Naive thymus-derived CD4-positive, alpha-beta T cell (primary cell): ENCODE measurements around the gene ADORA2B. TPM values are rescaled to one million over a fixed set of nuclear protein-coding genes. Genes with fewer than 3 reads are reported as not detected.

Source experiments
- ATAC-seq: fragments of 150-1000 bp; cut with Tn5 transposase; 2 replicates; pipeline ENCODE4 v1.10.0; 2021; ENCODE audit warnings: mild to moderate bottlenecking, moderate library complexity
- CTCF ChIA-PET: fragments of 350-600 bp; sonication (Branson Sonifier 250); formaldehyde crosslinking; loops from one replicate; lab custom pipeline; 2021; ENCODE audit warnings: antibody characterized with exemption; lab: Charles Lee
- POLR2A ChIA-PET: fragments of 350-600 bp; sonication (Branson Sonifier 250); formaldehyde crosslinking; loops from one replicate; lab custom pipeline; 2021; ENCODE audit warnings: antibody characterized with exemption, inconsistent platforms; lab: Charles Lee
- DNase-seq, 9 donors: peaks; one replicate each; pipeline versions ENCODE4 v3.0.0 to v3.0.0-alpha.2; 2020 to 2022; ENCODE audit warnings: mixed read lengths in 1 of 9
- H3K27ac ChIP-seq: one replicate; pipeline ENCODE4 v1.7.0; 2013; ENCODE audit warnings: mild to moderate bottlenecking, low read depth, low read length, moderate library complexity
- H3K27me3 ChIP-seq, 2 donors: one replicate each; pipeline ENCODE4 v1.7.0; 2013; ENCODE audit warnings: low read length in 2 of 2, mild to moderate bottlenecking in 2 of 2, moderate library complexity in 2 of 2; ENCODE audit not compliant: control insufficient read depth in 2 of 2, insufficient read depth in 2 of 2
- H3K36me3 ChIP-seq, 3 experiments: 1 replicate in 2 of 3; 2 replicates in 1 of 3; pipeline ENCODE4 v1.7.0; 2013; ENCODE audit warnings: low read length in 3 of 3, mild to moderate bottlenecking in 3 of 3, moderate library complexity in 1 of 3; ENCODE audit not compliant: insufficient read depth in 3 of 3, control insufficient read depth in 2 of 3
- H3K4me1 ChIP-seq, 2 donors: one replicate each; pipeline ENCODE4 v1.7.0; 2013; ENCODE audit warnings: low read length in 2 of 2, mild to moderate bottlenecking in 2 of 2, moderate library complexity in 1 of 2; ENCODE audit not compliant: control insufficient read depth in 2 of 2, insufficient read depth in 2 of 2
- H3K4me3 ChIP-seq: 2 replicates; pipeline ENCODE4 v1.7.0; 2013; ENCODE audit warnings: mild to moderate bottlenecking, low read length
- H3K9me3 ChIP-seq, 3 experiments: 1 replicate in 2 of 3; 2 replicates in 1 of 3; pipeline ENCODE4 v1.7.0; 2013; ENCODE audit warnings: low read length in 3 of 3; ENCODE audit not compliant: control insufficient read depth in 2 of 3
- H3K27ac Mint-ChIP-seq, 9 donors: one replicate each; pipeline ENCODE4 v1.8.0; 2020 to 2022; ENCODE audit warnings: mixed read lengths in 9 of 9, mild to moderate bottlenecking in 8 of 9, moderate library complexity in 5 of 9, inconsistent platforms in 2 of 9
- H3K27me3 Mint-ChIP-seq, 5 donors: one replicate each; pipeline ENCODE4 v1.8.0; 2021 to 2022; ENCODE audit warnings: mixed read lengths in 5 of 5, mild to moderate bottlenecking in 1 of 5
- H3K36me3 Mint-ChIP-seq, 5 donors: one replicate each; pipeline ENCODE4 v1.8.0; 2020 to 2022; ENCODE audit warnings: mixed read lengths in 5 of 5, mild to moderate bottlenecking in 3 of 5, inconsistent platforms in 1 of 5
- H3K4me1 Mint-ChIP-seq, 7 donors: one replicate each; pipeline ENCODE4 v1.8.0; 2020 to 2022; ENCODE audit warnings: mixed read lengths in 7 of 7, mild to moderate bottlenecking in 3 of 7, inconsistent platforms in 1 of 7
- H3K4me3 Mint-ChIP-seq, 10 donors: one replicate each; pipeline ENCODE4 v1.8.0; 2020 to 2022; ENCODE audit warnings: mild to moderate bottlenecking in 10 of 10, mixed read lengths in 10 of 10, moderate library complexity in 6 of 10, inconsistent platforms in 2 of 10
- H3K9me3 Mint-ChIP-seq, 11 donors: one replicate each; pipeline ENCODE4 v1.8.0; 2020 to 2022; ENCODE audit warnings: mixed read lengths in 11 of 11, mild to moderate bottlenecking in 4 of 11, inconsistent platforms in 1 of 11, moderate library complexity in 1 of 11
- intact Hi-C, 2 donors: fragments of 100-400 bp; cut with micrococcal nuclease; formaldehyde crosslinking; loops; one replicate each; pipeline ENCODE4 v1.15.1; 2023
- polyA plus RNA-seq, 2 donors: library from polyadenylated mRNA; unstranded; fragments of 300-500 nt; fragmentation: Illumina TruSeq; gene quantifications; one replicate each; pipeline ENCODE4 v1.2.3, GENCODE V29; 2021
- total RNA-seq, 6 experiments: library from RNA in 5 of 6; stranded (reverse) in 5 of 6; gene quantifications; 1 replicate in 5 of 6; 2 replicates in 1 of 6; pipeline ENCODE4 v1.2.3 and lab custom pipeline; 2021 to 2026

The ADORA2B gene
- total and polyA plus RNA-seq, 7 experiments from 2014 or later: 0.50 to 2.6 (median 1.6) TPM; not detected in 2

DNA sequence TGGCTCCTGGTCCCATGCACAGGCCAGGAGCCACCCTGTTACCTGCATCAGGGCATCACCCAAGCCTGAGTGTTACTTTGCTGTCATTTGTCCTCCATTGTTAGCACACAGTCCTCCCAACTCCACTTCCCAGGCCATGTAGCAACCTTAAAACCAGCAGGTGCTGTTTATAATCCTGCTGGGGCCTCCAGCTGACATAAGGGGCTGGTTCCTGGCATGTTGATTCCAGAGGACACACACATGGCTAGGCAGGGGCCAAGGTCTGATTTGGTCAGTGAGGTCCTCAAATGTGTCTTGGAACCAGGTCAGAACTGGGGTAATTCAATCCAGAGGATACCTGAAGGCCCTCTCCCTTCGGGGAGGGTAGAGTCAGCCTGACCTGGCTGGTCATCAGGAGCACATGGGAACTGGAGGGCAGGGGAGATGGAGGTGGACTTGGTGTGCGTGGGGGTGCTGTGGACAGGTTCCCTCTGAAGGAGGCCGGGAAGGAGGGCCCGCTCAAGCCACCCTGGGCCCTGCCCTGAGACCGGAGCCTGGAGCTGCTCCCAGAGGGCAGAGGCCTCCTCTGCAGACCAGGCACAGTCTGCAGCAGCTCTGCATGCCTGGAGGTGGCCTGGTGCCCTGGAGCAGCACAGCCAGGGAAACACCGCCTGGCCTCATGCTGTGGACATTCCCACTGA lies 6.6 kb downstream of the ADORA2B start:
- Mint-ChIP-seq H3K27ac (no peak overlapping the region), H3K27me3 (peaks cover 1 to 38% (median 3%) of the 10 kb centered on the region in 5 donors), H3K9me3 (no peaks in the 10 kb centered on the region), H3K36me3 (no peaks in the 10 kb centered on the region), H3K4me3 (no peak overlapping the region), H3K4me1 (peaks cover 0 to 6% (median 0%) of the 10 kb centered on the region in 7 donors)
- no peaks in the 10 kb centered on the region for H3K36me3 ChIP-seq
- no peaks in the 10 kb centered on the region for H3K4me1 ChIP-seq
- no peaks in the 10 kb centered on the region for H3K9me3 ChIP-seq
- ChIA-PET CTCF (no interaction called here), POLR2A (no interaction called here)
- H3K27me3 ChIP-seq: no peaks in the 10 kb centered on the region
- intact Hi-C loops: no loop called here
- ATAC-seq: no peak
- H3K27ac ChIP-seq: no peak overlapping the region
- H3K4me3 ChIP-seq: no peak overlapping the region
- no peak for DNase-seq

DNA sequence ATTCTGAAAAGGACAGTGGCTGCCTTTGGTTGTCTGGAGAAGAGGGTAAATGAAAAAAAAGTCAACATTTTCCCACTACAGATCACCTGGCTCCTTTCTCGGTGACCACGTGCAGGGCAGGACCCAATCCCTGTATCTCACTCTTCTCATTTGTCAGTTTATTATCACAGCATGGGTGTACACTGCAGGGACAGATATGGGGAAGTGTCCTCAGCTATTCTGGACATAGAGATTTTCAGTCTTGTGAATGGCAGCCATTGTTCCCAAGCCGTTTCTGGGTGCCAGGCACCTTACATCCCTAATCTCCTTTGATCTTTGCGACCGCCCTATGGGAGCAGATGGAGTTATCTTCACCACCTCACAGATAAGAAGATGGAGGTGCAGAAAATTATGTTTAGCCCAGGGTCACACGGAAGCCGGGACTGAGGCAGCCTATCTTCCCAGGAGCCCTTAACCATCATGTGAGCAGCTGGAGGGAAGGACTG lies 7.2 kb downstream of the ADORA2B start:
- no peak overlapping the region for H3K4me3 Mint-ChIP-seq

DNA sequence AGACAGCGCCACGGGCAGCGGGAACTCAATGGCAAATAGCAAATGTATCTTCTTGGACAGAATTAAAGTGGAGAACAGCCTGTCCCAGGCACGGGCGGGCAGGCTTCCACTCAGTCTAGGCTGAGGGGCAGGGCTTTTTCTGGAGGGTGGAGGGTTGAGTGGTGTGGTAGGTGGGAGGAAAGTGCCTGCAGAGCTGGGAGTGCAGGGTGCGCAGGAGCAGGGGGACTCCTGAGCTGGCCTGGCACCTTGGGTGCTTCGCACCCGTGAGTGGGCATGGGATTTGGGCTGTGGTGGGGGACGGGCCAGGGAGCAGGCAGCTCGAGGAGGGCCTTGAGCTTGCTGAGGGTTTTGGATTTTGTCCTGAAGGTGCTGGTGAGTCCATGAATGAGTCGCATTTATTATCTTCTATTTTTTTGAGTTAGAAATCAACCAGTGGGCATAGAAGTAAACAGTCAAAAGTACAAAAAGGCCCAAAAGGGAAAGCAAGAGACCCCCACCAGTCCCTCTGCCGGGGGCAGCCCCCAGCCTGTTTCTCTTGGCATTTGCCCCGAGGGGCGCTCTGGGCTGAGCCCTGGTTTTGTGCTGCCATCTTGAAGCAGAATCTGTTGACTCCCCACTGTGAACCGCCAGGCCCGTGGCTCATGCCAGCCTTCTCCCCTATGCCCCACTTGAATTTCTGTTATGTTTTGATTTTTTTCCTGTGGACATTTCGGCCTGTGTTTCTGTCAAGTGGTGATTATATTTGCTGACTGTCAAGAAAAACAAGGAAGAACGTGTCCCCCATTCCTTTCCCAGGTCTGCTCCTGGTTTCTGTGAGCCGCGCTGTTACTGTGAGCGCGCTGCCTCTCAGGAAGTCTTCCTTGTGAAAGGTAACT lies 8.2 kb downstream of the ADORA2B start:
- no peak overlapping the region for H3K4me3 Mint-ChIP-seq
- peaks cover 0 to 42% (median 0%) of the 10 kb centered on the region in 5 donors for H3K27me3 Mint-ChIP-seq
- Histone ChIP-seq H3K4me1 (no peaks in the 10 kb centered on the region), H3K27ac (no peak overlapping the region), H3K27me3 (no peaks in the 10 kb centered on the region), H3K36me3 (no peaks in the 10 kb centered on the region), H3K9me3 (no peaks in the 10 kb centered on the region), H3K4me3 (no peak overlapping the region)
- no peak for ATAC-seq
- intact Hi-C loops: no loop called here
- ChIA-PET CTCF (no interaction called here), POLR2A (no interaction called here)
- H3K9me3 Mint-ChIP-seq: no peaks in the 10 kb centered on the region
- no peaks in the 10 kb centered on the region for H3K36me3 Mint-ChIP-seq
- no peak for DNase-seq
- peak overlapping the region in 1 of 9 donors; percentile 12 for H3K27ac Mint-ChIP-seq
- peaks cover 0 to 19% (median 0%) of the 10 kb centered on the region in 7 donors for H3K4me1 Mint-ChIP-seq

More for the DNA sequence above, 7.2 kb downstream of the ADORA2B start:
- H3K27ac ChIP-seq: no peak overlapping the region
- CTCF ChIA-PET: no interaction called here
- no peaks in the 10 kb centered on the region for H3K4me1 ChIP-seq
- H3K9me3 ChIP-seq: no peaks in the 10 kb centered on the region
- Mint-ChIP-seq H3K27ac (no peak overlapping the region), H3K9me3 (no peaks in the 10 kb centered on the region), H3K36me3 (no peaks in the 10 kb centered on the region), H3K4me1 (peaks cover 0 to 10% (median 0%) of the 10 kb centered on the region in 7 donors), H3K27me3 (peaks cover 0 to 38% (median 0%) of the 10 kb centered on the region in 5 donors)
- ATAC-seq: no peak
- POLR2A ChIA-PET: no interaction called here
- intact Hi-C loops: no loop called here
- no peaks in the 10 kb centered on the region for H3K36me3 ChIP-seq
- DNase-seq: no peak
- no peaks in the 10 kb centered on the region for H3K27me3 ChIP-seq
- H3K4me3 ChIP-seq: no peak overlapping the region

DNA sequence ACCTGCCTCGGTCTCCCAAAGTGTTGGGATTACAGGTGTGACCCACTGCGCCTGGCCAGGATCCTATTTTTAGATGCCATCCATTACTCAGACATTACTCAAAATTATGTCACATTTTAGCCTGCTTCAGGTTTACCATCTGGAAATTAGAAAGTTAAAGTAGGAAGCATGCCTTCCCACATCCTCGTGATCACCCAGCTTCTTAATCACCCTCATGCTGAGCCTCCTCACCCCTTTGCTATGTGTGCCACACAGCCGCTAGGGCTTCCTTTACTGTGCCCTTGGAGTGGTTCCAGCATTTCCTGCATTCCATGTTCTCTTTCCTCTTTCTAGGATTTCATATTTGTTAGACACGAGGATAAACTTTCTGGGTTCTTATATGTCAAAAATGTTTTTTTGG lies 9.3 kb downstream of the ADORA2B start:
- Histone ChIP-seq H3K27me3 (no peaks in the 10 kb centered on the region), H3K36me3 (no peaks in the 10 kb centered on the region), H3K27ac (no peak overlapping the region), H3K4me3 (no peak overlapping the region), H3K9me3 (no peaks in the 10 kb centered on the region), H3K4me1 (peaks cover 4 to 7% of the 10 kb centered on the region in 2 donors)
- no peaks in the 10 kb centered on the region for H3K36me3 Mint-ChIP-seq
- no peak for DNase-seq
- H3K27ac Mint-ChIP-seq: peak overlapping the region in 1 of 9 donors; percentile 46
- H3K27me3 Mint-ChIP-seq: peaks cover 0 to 50% (median 0%) of the 10 kb centered on the region in 5 donors
- no peak overlapping the region for H3K4me3 Mint-ChIP-seq
- H3K4me1 Mint-ChIP-seq: peaks cover 0 to 30% (median 7%) of the 10 kb centered on the region in 7 donors
- CTCF ChIA-PET: no interaction called here
- peak; percentile 19 for ATAC-seq
- POLR2A ChIA-PET: no interaction called here
- intact Hi-C loops: no loop called here
- H3K9me3 Mint-ChIP-seq: no peaks in the 10 kb centered on the region

GRCh38 chr17:15955793-15956541 lies 11.0 kb downstream of the ADORA2B start:
- ChIA-PET CTCF (no interaction called here), POLR2A (no interaction called here)
- intact Hi-C loops: no loop called here
- peaks cover 0 to 54% (median 0%) of the 10 kb centered on the region in 5 donors for H3K27me3 Mint-ChIP-seq
- H3K9me3 Mint-ChIP-seq: no peaks in the 10 kb centered on the region
- no peaks in the 10 kb centered on the region for H3K36me3 Mint-ChIP-seq
- no peak overlapping the region for H3K27ac ChIP-seq
- peaks cover 4 to 7% of the 10 kb centered on the region in 2 donors for H3K4me1 ChIP-seq
- no peak overlapping the region for H3K27ac Mint-ChIP-seq
- no peak for ATAC-seq
- peaks cover 0 to 36% (median 8%) of the 10 kb centered on the region in 7 donors for H3K4me1 Mint-ChIP-seq
- DNase-seq: no peak
- no peak overlapping the region for H3K4me3 ChIP-seq
- no peaks in the 10 kb centered on the region for H3K9me3 ChIP-seq
- no peaks in the 10 kb centered on the region for H3K36me3 ChIP-seq
- no peak overlapping the region for H3K4me3 Mint-ChIP-seq
- H3K27me3 ChIP-seq: no peaks in the 10 kb centered on the region

- H3K4me1 Mint-ChIP-seq: peaks cover 0 to 36% (median 8%) of the 10 kb centered on the region in 7 donors
- no peak overlapping the region for H3K27ac Mint-ChIP-seq
- no peaks in the 10 kb centered on the region for H3K36me3 Mint-ChIP-seq
- ATAC-seq (no peak), DNase-seq (no peak)
- no peaks in the 10 kb centered on the region for H3K9me3 Mint-ChIP-seq
- intact Hi-C loops: no loop called here
- ChIA-PET POLR2A (no interaction called here), CTCF (interaction anchor here (0.6 kb wide), 1 partner anchor 1229 kb away, joined by 4 read pairs; no protein-coding TSS in a partner anchor)
- Histone ChIP-seq H3K4me3 (no peak overlapping the region), H3K4me1 (peaks cover 4 to 7% of the 10 kb centered on the region in 2 donors), H3K27me3 (no peaks in the 10 kb centered on the region), H3K36me3 (no peaks in the 10 kb centered on the region), H3K9me3 (no peaks in the 10 kb centered on the region), H3K27ac (no peak overlapping the region)
- H3K4me3 Mint-ChIP-seq: no peak overlapping the region
- peaks cover 0 to 63% (median 0%) of the 10 kb centered on the region in 5 donors for H3K27me3 Mint-ChIP-seq
Measured at GRCh38 chr17:15957206-15957605, 12.3 kb downstream of the ADORA2B start.
